Left ventricle myocardium inferior (tissue), 1 donor: ENCODE measurements around the gene PDLIM5. TPM values are rescaled to one million over a fixed set of nuclear protein-coding genes. Genes with fewer than 3 reads are reported as not detected.

Experiments
- DNase-seq: peaks from one replicate; pipeline ENCODE4 v3.0.0-alpha.2; 2020
- H3K27ac ChIP-seq: fragments of 200-600 bp; replicated peaks from 2 replicates; pipeline ENCODE4 v1.8.0; 2021
- H3K27me3 ChIP-seq: fragments of 200-600 bp; 2 replicates; pipeline ENCODE4 v1.8.0; 2021; ENCODE audit warnings: low read depth
- H3K36me3 ChIP-seq: fragments of 200-600 bp; 2 replicates; pipeline ENCODE4 v1.8.0; 2021
- H3K4me1 ChIP-seq: fragments of 200-600 bp; 2 replicates; pipeline ENCODE4 v1.8.0; 2021
- H3K4me3 ChIP-seq: fragments of 200-600 bp; 2 replicates; pipeline ENCODE4 v1.8.0; 2021; ENCODE audit warnings: mild to moderate bottlenecking, moderate library complexity
- H3K9me3 ChIP-seq: fragments of 200-600 bp; replicated peaks from 2 replicates; pipeline ENCODE4 v1.8.0; 2021
- CTCF ChIP-seq: fragments of 200-600 bp; IDR thresholded peaks from 2 replicates; pipeline ENCODE4 v1.8.0; 2021; ENCODE audit warnings: antibody characterized with exemption, mild to moderate bottlenecking, borderline replicate concordance
- intact Hi-C: fragments of 100-400 bp; cut with micrococcal nuclease; formaldehyde crosslinking; loops from one replicate; pipeline ENCODE4 v1.11.0; 2022
- total RNA-seq: library from RNA; stranded (reverse); fragmentation: NEBNext Ultra II Directional; extraction: Animal tissue kit (Norgen Biotek cat#: 25700); gene quantifications from one replicate; pipeline ENCODE4 v1.2.1, GENCODE V29; 2021
- donor health status: DM: no; HTN: yes; CAD: no; lungs with severe emphysema.

Gene PDLIM5
- total RNA-seq, 1 donor from 2014 or later, result 982 TPM

GRCh38 chr4:94603170-94603747 is 151.5 kb downstream of the PDLIM5 start:
- Histone ChIP-seq H3K4me3 (no peak overlapping the region), H3K9me3 (no peaks in the 10 kb centered on the region), H3K27ac (peak overlapping the region; percentile 20), H3K27me3 (no peaks in the 10 kb centered on the region), H3K36me3 (no peaks in the 10 kb centered on the region), H3K4me1 (peaks cover 24% of the 10 kb centered on the region)
- no peak for TF ChIP-seq CTCF
- intact Hi-C loops, result no loop called here
- no peak for DNase-seq

- no peaks in the 10 kb centered on the region for H3K27me3 ChIP-seq
- intact Hi-C loops, result no loop called here
- H3K36me3 ChIP-seq, result peaks cover 5% of the 10 kb centered on the region
- no peak for DNase-seq
- H3K27ac ChIP-seq, result no peak overlapping the region
- no peak overlapping the region for H3K4me3 ChIP-seq
- peaks cover 24% of the 10 kb centered on the region for H3K4me1 ChIP-seq
- H3K9me3 ChIP-seq, result no peaks in the 10 kb centered on the region
- TF ChIP-seq CTCF, result no peak
Measured at GRCh38 chr4:94605241-94605805, 153.6 kb downstream of the PDLIM5 start.

- H3K27ac ChIP-seq, result no peak overlapping the region
- DNase-seq, result no peak
- no peak for TF ChIP-seq CTCF
- H3K4me3 ChIP-seq, result no peak overlapping the region
- peaks cover 11% of the 10 kb centered on the region for H3K4me1 ChIP-seq
- no peaks in the 10 kb centered on the region for H3K9me3 ChIP-seq
- intact Hi-C loops, result no loop called here
- H3K27me3 ChIP-seq, result no peaks in the 10 kb centered on the region
- H3K36me3 ChIP-seq, result peaks cover 13% of the 10 kb centered on the region
Measured at GRCh38 chr4:94610145-94610544, 158.4 kb downstream of the PDLIM5 start.

GRCh38 chr4:94613248-94613647 is 161.5 kb downstream of the PDLIM5 start:
- no peak overlapping the region for H3K27ac ChIP-seq

GRCh38 chr4:94615451-94615850 is 163.7 kb downstream of the PDLIM5 start:
- intact Hi-C loops, result no loop called here
- Histone ChIP-seq H3K27ac (no peak overlapping the region), H3K4me3 (no peak overlapping the region), H3K27me3 (no peaks in the 10 kb centered on the region), H3K36me3 (peaks cover 37% of the 10 kb centered on the region), H3K4me1 (peaks cover 4% of the 10 kb centered on the region), H3K9me3 (no peaks in the 10 kb centered on the region)
- TF ChIP-seq CTCF, result no peak
- DNase-seq, result no peak

More at GRCh38 chr4:94613248-94613647, 161.5 kb downstream of the PDLIM5 start:
- intact Hi-C loops, result no loop called here
- Histone ChIP-seq H3K9me3 (no peaks in the 10 kb centered on the region), H3K36me3 (peaks cover 22% of the 10 kb centered on the region), H3K27me3 (no peaks in the 10 kb centered on the region), H3K4me3 (no peak overlapping the region), H3K4me1 (peaks cover 4% of the 10 kb centered on the region)
- no peak for DNase-seq
- no peak for TF ChIP-seq CTCF
